OCI-LY3 (cell line): ENCODE results near the gene DTX3L.

Source experiments
- EZH2phosphoT487 ChIP-seq: fragments of 200-600 bp; shearing (Covaris generic); IDR thresholded peaks from 2 replicates; pipeline ENCODE4 v1.6.1; 2018; ENCODE audit warnings: antibody characterized with exemption, mixed run types, low read depth
- TF ChIP-seq, protein P1 (sequence below): fragments of 200-600, 300-600 bp; sonication (generic); IDR thresholded peaks from 2 replicates; pipeline ENCODE4 v1.5.1; 2014; ENCODE audit warnings: antibody characterized with exemption, low read length, low read depth

- TF ChIP-seq, protein P1, sequence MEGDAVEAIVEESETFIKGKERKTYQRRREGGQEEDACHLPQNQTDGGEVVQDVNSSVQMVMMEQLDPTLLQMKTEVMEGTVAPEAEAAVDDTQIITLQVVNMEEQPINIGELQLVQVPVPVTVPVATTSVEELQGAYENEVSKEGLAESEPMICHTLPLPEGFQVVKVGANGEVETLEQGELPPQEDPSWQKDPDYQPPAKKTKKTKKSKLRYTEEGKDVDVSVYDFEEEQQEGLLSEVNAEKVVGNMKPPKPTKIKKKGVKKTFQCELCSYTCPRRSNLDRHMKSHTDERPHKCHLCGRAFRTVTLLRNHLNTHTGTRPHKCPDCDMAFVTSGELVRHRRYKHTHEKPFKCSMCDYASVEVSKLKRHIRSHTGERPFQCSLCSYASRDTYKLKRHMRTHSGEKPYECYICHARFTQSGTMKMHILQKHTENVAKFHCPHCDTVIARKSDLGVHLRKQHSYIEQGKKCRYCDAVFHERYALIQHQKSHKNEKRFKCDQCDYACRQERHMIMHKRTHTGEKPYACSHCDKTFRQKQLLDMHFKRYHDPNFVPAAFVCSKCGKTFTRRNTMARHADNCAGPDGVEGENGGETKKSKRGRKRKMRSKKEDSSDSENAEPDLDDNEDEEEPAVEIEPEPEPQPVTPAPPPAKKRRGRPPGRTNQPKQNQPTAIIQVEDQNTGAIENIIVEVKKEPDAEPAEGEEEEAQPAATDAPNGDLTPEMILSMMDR, result no peak
- no peak for TF ChIP-seq EZH2phosphoT487
Measured at GRCh38 chr3:122533931-122534334, 30.2 kb upstream of the DTX3L start.
